Glutamatergic neuron (in vitro differentiated cells): ENCODE results near the gene SMLR1. TPM values are rescaled to one million over a fixed set of nuclear protein-coding genes. Genes with fewer than 3 reads are reported as not detected.

Experiments used
- DNase-seq: peaks from one replicate; pipeline ENCODE4 v3.0.0; 2022
- H3K27ac Mint-ChIP-seq: one replicate; pipeline ENCODE4 v1.8.0; 2020; ENCODE audit warnings: mild to moderate bottlenecking, mixed read lengths, inconsistent platforms; ENCODE audit not compliant: unreplicated experiment
- H3K27me3 Mint-ChIP-seq: one replicate; pipeline ENCODE4 v1.8.0; 2020; ENCODE audit warnings: mild to moderate bottlenecking, moderate library complexity, mixed read lengths, inconsistent platforms; ENCODE audit not compliant: unreplicated experiment
- H3K36me3 Mint-ChIP-seq: one replicate; pipeline ENCODE4 v1.8.0; 2020; ENCODE audit warnings: mild to moderate bottlenecking, mixed read lengths, inconsistent platforms; ENCODE audit not compliant: unreplicated experiment
- H3K4me1 Mint-ChIP-seq: one replicate; pipeline ENCODE4 v1.8.0; 2020; ENCODE audit warnings: mild to moderate bottlenecking, low read depth, mixed read lengths, inconsistent platforms; ENCODE audit not compliant: unreplicated experiment
- H3K4me3 Mint-ChIP-seq: one replicate; pipeline ENCODE4 v1.8.0; 2020; ENCODE audit warnings: mild to moderate bottlenecking, mixed read lengths, inconsistent platforms; ENCODE audit not compliant: unreplicated experiment
- H3K9me3 Mint-ChIP-seq: one replicate; pipeline ENCODE4 v1.8.0; 2020; ENCODE audit warnings: mild to moderate bottlenecking, moderate library complexity, mixed read lengths, inconsistent platforms; ENCODE audit not compliant: unreplicated experiment
- CTCF ChIP-seq: fragments of 200-600 bp; sonication (generic); IDR thresholded peaks from one replicate; pipeline ENCODE4 v1.5.0; 2021; ENCODE audit not compliant: partially characterized antibody, unreplicated experiment
- total RNA-seq: library from RNA; stranded (reverse); fragmentation: NEBNext Ultra II Directional; extraction: Animal tissue kit (Norgen Biotek cat#: 25700); gene quantifications from one replicate; pipeline ENCODE4 v1.2.1, GENCODE V29; 2021; ENCODE audit not compliant: unreplicated experiment

SMLR1 gene
- total RNA-seq, 1 donor from 2014 or later = not detected

GRCh38 chr6:130864344-130864743 is 37.1 kb downstream of the SMLR1 start:
- no peaks in the 10 kb centered on the region for H3K36me3 Mint-ChIP-seq
- TF ChIP-seq CTCF = no peak
- peak; percentile 25 for DNase-seq
- H3K4me1 Mint-ChIP-seq = peaks cover 2% of the 10 kb centered on the region
- H3K9me3 Mint-ChIP-seq = no peaks in the 10 kb centered on the region
- no peak overlapping the region for H3K27ac Mint-ChIP-seq
- H3K27me3 Mint-ChIP-seq = no peaks in the 10 kb centered on the region
- no peak overlapping the region for H3K4me3 Mint-ChIP-seq

- H3K27me3 Mint-ChIP-seq = peaks cover 2% of the 10 kb centered on the region
- DNase-seq = no peak
- H3K36me3 Mint-ChIP-seq = peaks cover 3% of the 10 kb centered on the region
- H3K4me1 Mint-ChIP-seq = peaks cover 5% of the 10 kb centered on the region
- H3K4me3 Mint-ChIP-seq = no peak overlapping the region
- no peak for TF ChIP-seq CTCF
- no peak overlapping the region for H3K27ac Mint-ChIP-seq
- H3K9me3 Mint-ChIP-seq = no peaks in the 10 kb centered on the region
Observed at GRCh38 chr6:130865793-130866192, 38.6 kb downstream of the SMLR1 start.

- no peak for TF ChIP-seq CTCF
- no peak for DNase-seq
- Mint-ChIP-seq H3K27ac (no peak overlapping the region), H3K27me3 (peaks cover 4% of the 10 kb centered on the region), H3K4me1 (peaks cover 3% of the 10 kb centered on the region), H3K4me3 (no peak overlapping the region), H3K36me3 (peaks cover 3% of the 10 kb centered on the region), H3K9me3 (no peaks in the 10 kb centered on the region)
Observed at GRCh38 chr6:130869681-130870080, 42.5 kb downstream of the SMLR1 start.

GRCh38 chr6:130870179-130870880 is 43.1 kb downstream of the SMLR1 start:
- TF ChIP-seq CTCF = no peak
- peaks cover 3% of the 10 kb centered on the region for H3K36me3 Mint-ChIP-seq
- DNase-seq = no peak
- no peak overlapping the region for H3K4me3 Mint-ChIP-seq
- peaks cover 4% of the 10 kb centered on the region for H3K27me3 Mint-ChIP-seq
- H3K27ac Mint-ChIP-seq = no peak overlapping the region
- peaks cover 3% of the 10 kb centered on the region for H3K4me1 Mint-ChIP-seq
- H3K9me3 Mint-ChIP-seq = no peaks in the 10 kb centered on the region

- Mint-ChIP-seq H3K4me3 (no peak overlapping the region), H3K9me3 (no peaks in the 10 kb centered on the region), H3K36me3 (peaks cover 3% of the 10 kb centered on the region), H3K27me3 (peaks cover 4% of the 10 kb centered on the region), H3K4me1 (peaks cover 3% of the 10 kb centered on the region), H3K27ac (no peak overlapping the region)
- DNase-seq = peak; percentile 88
- TF ChIP-seq CTCF = peak; percentile 93
Observed at GRCh38 chr6:130872250-130873095, 45.3 kb downstream of the SMLR1 start.
